HL-60 (cell line): ENCODE measurements around the gene IMMP2L.

Source experiments
- DNase-seq, 2 experiments: peaks; one replicate each; pipeline ENCODE4 v3.0.0-alpha.2; 2010 to 2020; ENCODE audit warnings: low read depth in 1 of 2, low spot score in 1 of 2
- H3K27ac ChIP-seq: fragments of 250-450 bp; sonication (Bioruptor Pico); replicated peaks from 2 replicates; pipeline ENCODE4 v1.5.1; 2020; ENCODE audit warnings: mild to moderate bottlenecking, moderate library complexity
- H3K27me3 ChIP-seq: fragments of 250-450 bp; sonication (Bioruptor Pico); 2 replicates; pipeline ENCODE4 v1.5.1; 2021; ENCODE audit warnings: mild to moderate bottlenecking, moderate library complexity; ENCODE audit not compliant: insufficient read depth, poor library complexity, severe bottlenecking
- H3K4me3 ChIP-seq: replicated peaks from 2 replicates; pipeline ENCODE4 v1.5.1; 2011; ENCODE audit warnings: mild to moderate bottlenecking, control low read depth, low read length; ENCODE audit not compliant: insufficient read depth
- CTCF ChIP-seq: IDR thresholded peaks from one replicate; pipeline ENCODE4 v1.5.1; 2011; ENCODE audit warnings: low read length, control low read depth, inconsistent platforms; ENCODE audit not compliant: insufficient read depth
- GABPA ChIP-seq: IDR thresholded peaks from 2 replicates; pipeline ENCODE4 v1.6.1; 2012; ENCODE audit warnings: low read depth
- POLR2AphosphoS5 ChIP-seq: IDR thresholded peaks from 2 replicates; pipeline ENCODE4 v1.6.1; 2012; ENCODE audit warnings: low read depth
- REST ChIP-seq: IDR thresholded peaks from 2 replicates; pipeline ENCODE4 v1.6.1; 2012; ENCODE audit warnings: low read depth; ENCODE audit not compliant: insufficient replicate concordance
- SPI1 ChIP-seq: IDR thresholded peaks from 2 replicates; pipeline ENCODE4 v1.6.1; 2012; ENCODE audit warnings: low read depth, mild to moderate bottlenecking, borderline replicate concordance

IMMP2L gene

GRCh38 chr7:111090846-111091245 lies 471.4 kb downstream of the IMMP2L start, which contains the start of gene LRRN3:
LRRN3 (plus strand) TSS chr7:111091127; CDS start chr7:111122773, 31,646 bp downstream.
- no peak within 1 kb of the TSS for H3K27ac ChIP-seq
- no peaks in the 10 kb centered on the region for H3K27me3 ChIP-seq
- no peak for DNase-seq
- no peak within 1 kb of the TSS for H3K4me3 ChIP-seq
- TF ChIP-seq CTCF (no peak), POLR2AphosphoS5 (no peak), REST (no peak), GABPA (no peak), SPI1 (no peak)

GRCh38 chr7:111089822-111090426 lies 472.4 kb downstream of the IMMP2L start:
- Histone ChIP-seq H3K4me3 (no peak overlapping the region), H3K27me3 (no peaks in the 10 kb centered on the region), H3K27ac (no peak overlapping the region)
- peak in 1 of 2 experiments; percentile 8 for DNase-seq
- TF ChIP-seq POLR2AphosphoS5, result no peak
- no peak for TF ChIP-seq REST
- peak; percentile 44 for TF ChIP-seq CTCF

GRCh38 chr7:111088328-111088727 lies 474.0 kb downstream of the IMMP2L start:
- Histone ChIP-seq H3K27me3 (no peaks in the 10 kb centered on the region), H3K27ac (no peak overlapping the region), H3K4me3 (no peak overlapping the region)
- no peak for DNase-seq
- TF ChIP-seq GABPA (no peak), SPI1 (no peak), CTCF (no peak), REST (no peak), POLR2AphosphoS5 (no peak)
